Stimulated activated CD4-positive, alpha-beta T cell treated with anti-CD3 and anti-CD28 coated beads, Interleukin-4, amount 100 ng/mL, for 24 hours (primary cell): ENCODE results near the gene MBP.
A peak's percentile ranks its signal among the peaks of the same experiment; 100 is the strongest.

ENCODE experiments used
- DNase-seq: peaks from one replicate; pipeline ENCODE4 v3.0.0-alpha.2; 2020

Gene MBP

DNA sequence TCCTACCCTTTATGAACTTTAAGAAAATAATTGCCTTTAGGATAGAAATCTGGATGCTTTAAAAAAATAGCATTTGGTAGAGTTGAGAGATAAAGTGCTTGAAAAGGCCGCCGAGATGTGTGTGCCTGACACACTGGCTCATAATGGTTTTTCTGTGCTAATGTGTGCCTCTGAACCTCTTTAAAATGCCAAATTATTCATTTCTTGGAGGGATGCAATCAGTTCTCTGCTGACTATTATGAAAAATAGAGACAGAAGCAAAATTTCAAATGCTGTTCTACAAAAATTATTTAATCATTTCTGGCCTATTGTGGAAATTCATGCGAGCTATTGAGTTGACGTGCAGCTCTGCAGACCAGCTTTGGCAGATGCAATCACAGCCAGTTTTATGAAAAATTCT is 18.0 kb upstream of the MBP start:
- no peak for DNase-seq

DNA sequence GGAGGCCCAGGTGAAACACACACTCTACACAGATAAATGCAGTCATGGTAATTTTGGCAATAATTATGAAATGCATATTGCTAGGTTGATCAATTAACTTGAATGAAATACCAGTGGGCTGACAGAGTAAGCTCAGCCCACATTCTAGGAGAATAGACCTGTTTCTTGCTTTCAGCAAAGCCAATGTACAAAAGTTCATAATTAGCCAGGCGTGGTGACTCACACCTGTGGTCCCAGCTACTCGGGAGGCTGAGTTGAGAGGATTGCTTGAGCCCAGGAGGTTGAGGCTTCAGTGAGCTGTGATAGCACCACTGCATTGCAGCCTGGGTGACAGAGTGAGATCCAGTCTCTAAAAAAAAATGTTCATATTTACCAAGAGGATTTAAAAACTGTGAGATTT is 15.7 kb upstream of the MBP start:
- no peak for DNase-seq

DNA sequence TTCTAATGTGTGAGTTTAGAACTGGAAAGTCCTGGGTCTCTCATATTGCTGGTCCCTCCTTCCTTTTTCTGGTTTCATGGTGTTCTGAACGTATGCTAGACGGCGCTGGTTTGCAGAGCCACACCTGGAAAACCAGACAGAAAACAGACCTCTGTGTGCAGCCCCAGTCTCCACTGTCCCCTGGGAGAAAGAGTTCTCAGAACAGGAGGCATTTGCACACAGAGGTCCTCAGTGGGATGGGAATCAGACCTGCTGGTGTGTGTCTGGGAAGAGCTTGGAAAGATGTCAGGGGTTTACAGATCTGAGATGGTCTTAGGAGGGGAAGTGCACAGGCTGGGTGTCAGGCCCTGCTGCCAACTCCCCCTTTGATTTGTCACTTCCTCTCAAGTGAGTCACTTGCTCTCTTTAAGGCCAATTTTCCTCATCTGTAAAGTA is 14.9 kb upstream of the MBP start:
- no peak for DNase-seq

DNA sequence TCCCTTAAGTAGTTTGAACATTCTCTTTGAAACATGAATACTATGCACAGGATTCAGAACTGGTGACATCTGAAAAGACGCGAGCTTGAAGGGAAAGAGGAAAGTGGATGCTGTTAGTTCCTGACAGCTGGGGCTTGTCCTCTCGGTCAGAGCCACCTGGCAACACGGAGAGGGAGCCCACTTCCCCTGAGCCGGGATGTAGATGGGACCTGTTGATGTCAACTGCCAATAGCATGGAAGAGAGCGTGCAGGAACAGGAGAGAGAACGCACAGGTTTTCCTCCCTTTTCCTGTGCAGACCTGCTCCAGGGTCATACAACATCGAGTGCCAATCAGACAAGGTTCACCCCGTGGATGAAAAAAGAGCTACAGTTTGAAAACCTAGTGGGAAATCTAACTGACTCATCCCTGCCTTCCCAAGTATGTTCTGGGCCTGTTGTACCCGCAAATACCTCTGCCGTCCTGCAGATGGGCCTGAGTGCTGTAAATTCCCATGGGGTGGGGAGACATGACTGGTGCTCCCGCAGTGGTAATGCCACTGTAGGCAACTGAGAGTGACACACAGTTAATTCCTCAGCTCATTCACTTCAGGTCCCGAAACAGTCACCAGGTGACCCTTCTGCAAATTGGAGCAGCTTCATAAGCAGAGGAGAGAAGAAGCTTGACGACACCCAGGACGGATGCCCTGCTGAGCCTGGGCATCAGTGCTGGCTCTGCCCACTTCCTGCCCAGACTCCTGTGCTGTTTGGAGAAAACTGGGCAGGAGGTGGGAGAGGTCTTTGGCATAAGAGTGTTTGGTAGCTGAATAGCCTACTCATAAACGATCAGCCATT is 13.9 kb upstream of the MBP start:
- no peak for DNase-seq

DNA sequence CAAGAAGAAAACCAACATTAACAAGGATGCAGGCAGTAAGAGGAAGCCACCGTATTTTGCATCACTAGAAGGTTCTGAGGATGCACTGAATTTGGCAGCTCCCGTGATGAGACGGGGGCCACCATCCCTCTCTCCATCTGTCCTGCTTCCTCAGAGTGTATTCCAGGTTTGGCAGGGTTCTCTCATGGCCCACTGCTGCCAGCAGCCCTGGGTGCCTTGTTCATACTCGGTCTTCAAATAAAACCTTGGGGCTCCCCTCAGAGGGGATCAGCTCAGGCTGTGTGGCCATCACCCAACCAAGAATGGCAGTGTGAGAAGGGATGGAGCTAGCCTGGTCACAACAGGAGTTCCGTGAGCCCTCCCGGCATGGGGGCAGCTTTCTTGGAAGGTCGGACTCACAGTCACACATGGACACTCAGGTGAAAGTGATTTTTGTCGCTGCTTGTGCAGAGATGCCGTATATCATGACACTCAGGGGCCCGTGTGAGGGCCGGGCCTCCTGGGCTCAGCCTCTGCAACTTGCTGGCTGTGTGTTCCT is 12.8 kb upstream of the MBP start:
- no peak for DNase-seq

DNA sequence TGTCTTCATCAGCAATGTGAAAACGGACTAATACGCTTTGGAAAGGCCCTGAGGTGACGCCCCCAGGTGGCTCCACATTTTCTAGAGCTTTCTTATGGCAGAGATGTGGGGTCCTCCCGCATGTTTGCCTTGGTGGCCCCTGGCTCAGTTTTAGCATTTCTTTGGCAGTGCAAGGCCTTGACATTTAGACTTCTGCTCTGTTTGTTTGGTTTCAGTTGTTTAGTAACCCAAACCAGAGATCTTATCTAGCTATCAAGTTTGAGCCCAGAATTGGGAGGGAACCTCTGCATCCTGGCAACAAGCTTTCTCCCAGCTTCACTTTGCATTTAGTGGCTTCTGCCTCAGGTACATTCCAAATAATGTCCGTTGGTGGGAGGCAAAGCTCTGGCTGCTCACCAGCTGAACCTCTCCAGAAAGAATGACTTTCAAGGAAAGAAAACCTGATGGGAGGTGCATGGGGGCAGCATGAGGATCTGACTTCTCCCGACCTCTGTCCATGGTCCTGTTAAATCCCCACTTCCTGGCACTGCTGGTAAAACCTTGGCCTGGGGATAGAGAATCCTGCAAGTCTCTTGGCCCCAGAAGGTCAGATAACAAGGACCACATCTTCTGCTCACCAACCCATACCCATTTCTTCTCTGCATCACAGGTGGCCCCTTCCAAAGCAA is 12.0 kb upstream of the MBP start:
- DNase-seq: no peak

DNA sequence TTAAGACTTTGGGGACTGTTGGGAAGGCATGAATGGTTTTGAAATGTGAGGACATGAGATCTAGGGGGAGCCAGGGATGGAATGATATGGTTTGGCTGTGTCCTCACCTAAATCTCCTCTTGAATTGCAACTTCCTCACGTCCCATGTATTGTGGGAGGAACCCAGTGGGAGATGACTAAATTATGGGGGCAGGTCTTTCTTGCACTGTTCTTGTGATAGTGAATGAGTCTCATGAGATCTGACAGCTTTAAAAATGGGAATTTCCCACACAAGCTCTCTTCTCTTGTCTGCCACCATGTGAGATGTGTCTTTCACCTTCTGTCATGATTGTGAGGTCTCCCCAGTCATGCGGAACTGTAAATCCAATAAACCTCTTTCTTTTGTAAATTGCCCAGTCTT is 11.5 kb upstream of the MBP start:
- no peak for DNase-seq

DNA sequence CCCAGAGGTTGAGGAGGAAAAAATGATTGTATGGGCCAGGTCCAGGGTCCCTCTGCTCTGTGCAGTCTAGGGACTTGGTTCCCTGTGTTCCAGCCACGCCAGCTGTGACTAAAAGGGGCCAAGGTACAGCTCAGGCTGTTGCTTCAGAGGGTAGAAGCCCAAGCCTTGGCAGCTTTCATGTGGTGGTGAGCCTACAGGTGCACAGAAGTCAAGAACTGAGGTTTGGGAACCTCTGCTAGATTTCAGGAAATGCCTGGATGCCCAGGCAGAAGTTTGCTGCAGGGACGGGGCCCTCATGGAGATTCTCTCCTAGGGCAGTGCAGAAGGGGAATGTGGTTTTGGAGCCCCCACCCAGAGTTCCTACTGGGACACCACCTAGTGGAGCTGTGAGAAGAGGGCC is 10.6 kb upstream of the MBP start:
- DNase-seq: no peak

DNA sequence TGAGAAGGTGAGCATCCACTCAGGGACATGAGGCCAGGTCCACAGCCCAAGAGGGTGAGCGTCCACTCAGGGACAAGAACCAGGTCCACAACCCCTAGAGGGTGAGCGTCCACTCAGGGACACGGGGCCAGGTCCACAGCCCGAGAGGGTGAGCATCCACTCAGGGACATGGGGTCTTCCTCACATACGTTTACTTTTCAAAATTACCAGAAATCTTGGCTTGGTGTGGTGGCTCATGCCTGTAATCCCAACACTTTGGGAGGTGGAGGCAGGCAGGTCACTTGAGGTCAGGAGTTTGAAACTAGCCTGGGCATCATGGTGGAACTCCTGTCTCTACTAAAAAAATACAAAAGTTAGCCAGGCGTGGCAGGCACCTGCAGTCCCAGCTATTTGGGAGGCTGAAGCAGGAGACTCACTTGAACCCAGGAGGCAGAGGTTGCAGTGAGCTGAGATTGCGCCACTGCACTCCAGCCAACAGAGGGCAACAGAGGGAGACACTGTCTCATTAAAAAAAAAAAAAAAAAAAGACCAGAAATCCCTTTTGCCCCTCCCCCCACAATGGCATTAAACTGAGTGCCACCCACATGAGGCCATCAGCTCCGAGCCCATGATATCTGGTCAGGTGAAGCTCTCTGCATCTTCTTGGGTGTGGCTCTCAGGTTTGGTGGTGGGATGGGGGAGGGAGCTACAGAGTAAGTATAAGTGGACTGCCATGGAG is 9.0 kb upstream of the MBP start:
- no peak for DNase-seq

DNA sequence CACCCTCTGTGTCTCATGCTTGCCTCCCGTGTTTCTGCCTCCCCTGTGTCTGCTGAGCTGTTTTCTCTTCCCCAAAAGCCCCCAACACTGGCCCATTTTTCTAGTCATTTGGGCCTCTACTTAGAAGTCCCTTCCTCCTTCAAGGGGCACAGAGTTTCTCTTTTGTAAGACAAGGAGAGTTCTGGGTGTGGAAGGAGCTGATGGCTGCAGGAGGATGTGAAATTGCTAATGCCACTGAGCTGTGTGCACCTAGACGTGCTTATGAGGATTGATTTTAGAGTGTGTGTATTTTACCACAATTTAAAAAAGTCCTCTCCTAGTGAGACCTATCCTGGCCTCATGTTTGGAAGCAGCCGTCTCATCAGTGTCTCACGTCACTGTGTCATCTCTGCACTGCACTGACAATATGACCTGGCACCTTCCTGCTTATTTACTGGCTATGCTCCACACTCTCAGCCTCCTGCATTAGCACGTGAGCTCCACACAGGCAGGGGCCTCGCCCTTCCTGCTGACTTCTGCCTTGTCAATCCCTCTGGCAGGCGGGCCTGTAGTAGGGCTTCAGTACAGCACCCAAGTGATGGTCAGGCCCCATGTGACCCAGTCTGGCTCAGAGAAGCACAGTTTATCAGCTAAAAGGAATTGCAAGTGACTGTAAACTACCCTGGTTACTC is 8.0 kb upstream of the MBP start:
- peak; percentile 39 for DNase-seq

DNA sequence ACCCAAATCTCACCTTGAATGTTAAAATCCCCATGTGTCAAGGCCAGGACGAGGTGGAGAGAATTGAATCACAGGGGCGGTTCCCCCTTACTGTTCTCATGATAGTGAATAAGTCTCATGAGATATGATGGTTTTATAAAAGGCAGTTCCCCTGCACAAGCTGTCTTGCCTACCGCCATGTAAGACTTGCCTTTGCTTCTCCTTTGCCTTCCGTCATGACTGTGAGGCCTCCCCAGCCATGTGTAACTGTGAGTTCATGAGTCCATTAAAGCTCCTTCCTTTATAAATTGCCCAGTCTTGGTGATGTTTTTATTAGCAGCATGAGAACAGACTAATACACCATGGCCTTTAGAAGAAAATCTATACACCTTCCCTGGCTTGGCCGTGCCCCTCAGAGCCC is 7.4 kb upstream of the MBP start:
- no peak for DNase-seq

DNA sequence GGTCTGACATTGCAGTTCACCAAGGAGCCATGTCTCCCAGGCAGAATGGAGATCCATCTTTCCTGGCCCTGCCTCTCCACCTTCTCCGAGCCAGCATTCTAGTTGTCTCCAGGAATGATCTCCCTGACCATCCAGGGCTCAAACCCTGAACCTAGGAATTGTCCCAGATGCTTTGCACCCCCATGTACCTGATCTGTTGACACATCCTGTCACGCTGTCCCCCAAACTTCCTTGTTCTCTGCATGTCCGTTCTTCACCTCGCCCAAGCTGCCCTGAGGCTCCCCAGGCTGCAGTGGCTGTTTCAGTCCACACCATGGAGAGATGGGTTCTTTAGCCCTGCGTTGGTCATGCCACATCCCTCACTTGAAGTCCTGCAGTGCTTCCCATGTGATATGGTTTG is 7.0 kb upstream of the MBP start:
- DNase-seq: no peak

DNA sequence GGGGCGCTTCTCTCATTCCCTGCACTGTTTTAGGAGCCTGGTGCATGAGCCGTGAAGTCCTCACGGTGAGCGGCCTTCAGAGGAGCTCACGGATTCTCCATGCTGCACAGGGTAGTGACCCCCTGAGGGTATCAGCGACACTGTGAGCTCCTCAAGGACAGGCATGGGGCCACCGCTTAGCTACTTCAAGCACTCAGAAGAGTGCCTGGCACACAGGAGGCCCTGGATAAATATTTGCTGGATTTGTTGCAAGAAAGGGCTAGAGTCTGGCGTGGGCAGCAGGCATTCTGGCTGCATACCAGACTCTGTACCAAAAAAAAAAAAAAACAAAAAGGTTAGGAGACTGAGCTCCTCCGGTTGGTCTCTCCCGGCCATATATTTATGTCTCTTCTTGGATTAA is 5.7 kb upstream of the MBP start:
- DNase-seq: no peak

DNA sequence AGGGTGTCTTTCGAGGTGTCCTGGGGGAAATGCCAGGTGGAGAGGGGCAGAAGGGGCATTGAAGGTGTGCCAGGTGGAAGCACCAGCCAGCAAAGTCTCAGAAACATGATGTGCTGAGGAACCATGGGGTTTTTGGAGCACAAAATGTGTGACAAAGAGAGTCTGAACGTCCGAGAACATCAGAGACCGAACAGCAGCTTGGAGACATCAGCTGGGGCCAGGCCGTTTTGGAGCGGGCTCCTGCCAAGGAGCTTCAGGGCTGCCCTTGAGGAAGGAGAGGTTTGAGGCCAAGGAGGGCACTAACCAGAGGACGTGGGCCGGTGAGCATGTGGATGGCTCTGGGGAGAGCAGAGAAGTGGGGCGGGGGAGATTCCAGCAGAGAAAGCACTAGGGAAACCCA is 5.3 kb upstream of the MBP start:
- no peak for DNase-seq

DNA sequence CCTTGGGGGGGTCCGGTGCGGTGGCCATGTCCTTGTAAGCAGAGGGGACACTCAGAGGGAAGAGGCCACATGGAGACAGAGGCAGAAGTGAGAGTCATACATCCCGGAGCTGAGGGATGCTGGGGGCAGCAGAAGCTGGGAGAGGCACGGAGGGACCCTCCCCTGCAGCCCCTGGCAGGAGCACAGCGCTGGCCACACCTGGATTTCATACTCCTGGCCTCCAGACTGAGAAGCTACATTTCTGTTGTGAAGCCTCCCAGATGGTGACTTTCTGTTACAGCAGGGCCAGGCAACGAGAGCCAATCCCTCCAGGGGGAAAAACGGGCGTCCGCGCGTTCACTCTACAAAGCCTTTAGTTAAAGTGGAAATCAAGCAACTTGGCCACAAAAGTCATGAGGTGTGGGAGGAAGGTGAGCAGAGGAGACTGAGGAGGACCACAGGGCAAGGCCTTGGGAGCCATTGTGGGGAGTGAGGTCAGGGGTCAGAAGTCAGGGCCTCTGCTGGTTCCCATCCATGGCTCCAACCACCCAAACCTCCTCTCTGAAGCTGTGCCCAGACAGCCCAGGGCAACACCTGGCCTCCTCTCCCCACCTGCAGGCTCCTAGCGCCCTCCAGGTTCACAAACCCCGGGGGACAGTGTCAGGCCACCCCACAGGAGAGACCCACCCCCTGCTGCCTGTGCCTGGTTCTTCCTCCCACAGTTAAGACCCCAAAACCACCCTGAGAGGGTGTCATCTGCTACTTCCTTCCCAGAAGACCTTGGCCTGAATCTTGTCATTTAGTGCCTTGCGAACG is 4.5 kb upstream of the MBP start:
- no peak for DNase-seq

DNA sequence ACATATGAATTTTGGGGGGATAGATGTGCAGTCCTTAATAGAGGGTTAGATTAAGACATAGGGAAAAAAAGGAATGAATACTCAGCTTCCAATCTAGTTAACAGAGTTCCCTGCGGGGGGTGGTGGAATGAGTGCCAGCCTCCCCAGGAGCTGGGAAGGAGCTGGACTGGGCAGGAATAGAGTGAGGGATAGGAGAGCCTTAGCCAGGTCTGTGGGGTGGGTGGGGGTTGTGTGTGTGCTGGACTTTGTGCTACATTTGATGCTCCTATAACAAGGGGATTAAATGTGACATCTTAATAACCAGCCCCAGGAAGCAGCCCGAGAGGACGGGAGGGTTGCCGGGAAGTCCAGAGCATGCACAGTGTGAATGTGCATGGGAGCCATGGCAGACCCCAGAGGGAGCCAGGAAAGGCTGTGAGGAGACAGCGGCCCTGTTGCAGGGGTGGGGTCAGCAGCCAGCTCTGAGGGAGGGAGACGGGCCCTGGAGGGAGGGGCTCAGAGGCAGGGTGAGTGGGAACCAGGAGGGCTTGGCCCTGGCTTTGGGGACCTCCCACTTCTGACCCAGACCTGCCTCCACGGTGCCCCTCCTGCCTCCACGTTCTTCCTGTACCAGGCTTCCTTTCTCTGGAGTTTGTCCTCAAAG is 3.6 kb upstream of the MBP start:
- DNase-seq: no peak

DNA sequence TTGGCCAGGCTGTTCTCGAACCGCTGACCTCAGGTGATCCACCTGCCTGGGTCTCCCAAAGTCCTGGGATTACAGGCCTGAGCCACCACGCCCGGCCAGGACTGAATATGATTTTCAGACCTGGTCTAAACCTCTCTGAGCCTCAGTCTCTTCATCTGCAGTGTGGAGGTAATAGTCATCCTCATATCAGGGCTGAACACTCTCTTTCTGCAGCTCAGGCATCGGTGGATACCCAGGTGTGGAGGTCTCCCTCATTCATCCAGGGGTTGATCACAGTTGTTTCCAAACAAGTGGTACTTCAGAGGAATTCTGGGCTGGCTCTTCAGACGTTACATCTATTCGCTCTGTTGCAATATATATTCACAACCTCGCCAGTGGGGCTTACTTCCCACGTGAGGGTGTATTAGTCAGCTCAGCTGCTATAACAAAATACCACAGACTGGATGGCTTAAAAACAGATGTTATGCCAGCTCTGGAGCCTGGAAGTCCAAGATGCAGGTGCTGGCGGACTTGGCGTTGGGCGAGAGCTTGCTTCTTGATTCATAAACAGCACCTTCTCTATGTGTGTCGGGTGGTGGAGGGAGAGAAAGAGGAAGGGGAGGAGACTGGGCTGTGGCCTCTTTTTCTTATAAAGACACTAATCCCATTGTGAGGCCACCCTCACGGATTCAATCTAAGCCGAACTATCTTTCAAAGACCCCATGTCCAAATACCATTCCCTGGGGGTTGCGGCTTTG is 2.9 kb upstream of the MBP start:
- DNase-seq: no peak

DNA sequence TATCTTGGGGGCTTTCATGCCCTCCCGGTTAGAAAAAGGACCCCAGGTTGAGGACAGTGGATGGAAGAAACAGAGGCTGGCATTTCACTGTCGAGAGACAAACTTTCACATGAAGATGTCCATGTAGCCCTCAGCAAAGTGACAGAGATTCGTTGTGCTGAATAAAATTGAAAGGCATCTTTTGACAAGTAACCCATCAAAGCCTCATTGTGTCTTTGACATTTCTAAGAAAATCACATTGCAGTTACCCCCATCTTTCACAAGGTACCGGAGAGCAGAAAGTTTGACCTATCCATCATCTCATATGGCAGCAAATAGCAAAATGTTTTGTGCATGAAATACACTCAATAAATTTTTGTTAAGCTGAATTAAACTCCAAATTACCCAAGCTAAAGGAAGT is 2.0 kb upstream of the MBP start:
- no peak for DNase-seq

DNA sequence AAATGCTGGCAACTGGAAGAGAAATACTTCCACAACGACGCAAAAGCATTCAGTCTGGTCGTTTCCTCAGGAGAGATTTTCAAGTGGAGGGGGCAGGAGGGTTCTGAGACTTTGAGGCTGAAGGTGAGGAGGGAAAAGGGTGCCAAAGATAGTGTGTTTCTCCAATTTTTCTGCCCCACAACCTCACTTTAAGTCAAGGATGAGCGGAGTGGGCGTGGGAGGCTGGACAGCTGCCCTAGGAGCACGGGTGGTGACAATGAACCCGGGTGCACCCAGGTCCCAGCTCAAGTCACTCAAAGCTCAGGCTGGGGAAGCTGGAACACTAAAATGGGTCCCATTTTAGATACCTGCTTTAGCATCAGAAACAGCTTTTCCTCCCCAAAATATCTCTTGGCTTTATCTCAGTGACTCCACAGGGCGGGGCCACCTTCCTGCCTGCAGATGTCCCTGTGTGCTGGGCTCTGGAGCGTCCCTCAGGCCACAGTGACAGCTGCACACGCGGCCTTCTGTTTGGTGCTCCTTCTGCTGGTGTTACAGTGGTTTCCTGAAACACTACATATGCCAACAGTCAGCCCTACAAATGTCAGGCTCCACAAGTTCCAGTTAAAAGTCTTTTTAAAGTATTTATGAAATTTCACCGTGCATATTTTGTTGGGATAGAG is 1.4 kb upstream of the MBP start:
- no peak for DNase-seq

DNA sequence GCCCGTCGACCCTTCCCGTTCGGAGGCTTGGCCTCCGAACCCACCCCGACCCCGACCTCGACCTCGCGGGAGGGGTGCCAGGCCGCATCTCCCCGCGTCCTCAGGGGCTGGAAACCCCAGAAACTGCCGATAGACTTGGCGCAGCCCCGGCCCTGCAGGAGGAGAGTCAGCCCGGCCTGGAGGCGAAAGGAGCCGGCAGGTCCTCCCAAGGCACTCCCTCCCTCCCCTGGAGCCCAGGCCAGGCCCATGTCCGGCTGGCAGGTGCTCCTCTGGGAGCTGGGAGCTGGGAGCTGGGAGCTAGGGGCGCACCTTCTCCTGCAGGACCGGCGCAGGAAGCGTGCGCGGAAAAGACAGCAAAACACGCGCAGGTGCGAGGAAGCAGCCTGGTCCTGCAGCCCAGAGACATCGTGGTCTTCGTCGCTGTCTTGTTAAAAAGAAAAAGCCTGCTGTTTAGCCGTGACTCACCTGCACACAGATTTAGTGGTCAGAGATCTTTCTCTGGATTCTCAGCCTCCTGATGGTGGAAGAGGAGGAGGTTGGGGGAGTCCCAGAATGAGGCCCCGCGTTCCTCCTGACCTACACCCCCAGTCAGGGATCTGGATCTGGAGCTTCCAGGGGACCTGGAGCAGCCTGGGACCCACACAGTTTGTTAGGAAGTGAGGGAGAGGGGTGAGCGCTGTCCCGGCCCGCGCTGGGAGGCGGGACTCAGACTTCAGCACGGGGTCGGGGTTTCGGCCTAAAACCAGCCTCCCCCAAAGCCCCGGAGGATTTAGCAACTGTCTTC is 660 bp upstream of the MBP start:
- DNase-seq: no peak
